Skeletal muscle cell (primary cell): ENCODE data around the gene EVPL.

ENCODE experiments used
- DNase-seq: peaks from one replicate; pipeline ENCODE4 v3.0.0-alpha.2; 2010; ENCODE audit warnings: low read depth
- H3K4me3 ChIP-seq: 2 replicates; pipeline ENCODE4 v1.5.1; 2011; ENCODE audit warnings: low read depth, mild to moderate bottlenecking, control low read depth, low read length, moderate library complexity

The EVPL gene

GRCh38 chr17:76003915-76004314 is 23.2 kb downstream of the EVPL start:
- DNase-seq = no peak
- H3K4me3 ChIP-seq = no peak overlapping the region

GRCh38 chr17:76002100-76002499 is 25.0 kb downstream of the EVPL start:
- no peak overlapping the region for H3K4me3 ChIP-seq
- DNase-seq = no peak

DNA sequence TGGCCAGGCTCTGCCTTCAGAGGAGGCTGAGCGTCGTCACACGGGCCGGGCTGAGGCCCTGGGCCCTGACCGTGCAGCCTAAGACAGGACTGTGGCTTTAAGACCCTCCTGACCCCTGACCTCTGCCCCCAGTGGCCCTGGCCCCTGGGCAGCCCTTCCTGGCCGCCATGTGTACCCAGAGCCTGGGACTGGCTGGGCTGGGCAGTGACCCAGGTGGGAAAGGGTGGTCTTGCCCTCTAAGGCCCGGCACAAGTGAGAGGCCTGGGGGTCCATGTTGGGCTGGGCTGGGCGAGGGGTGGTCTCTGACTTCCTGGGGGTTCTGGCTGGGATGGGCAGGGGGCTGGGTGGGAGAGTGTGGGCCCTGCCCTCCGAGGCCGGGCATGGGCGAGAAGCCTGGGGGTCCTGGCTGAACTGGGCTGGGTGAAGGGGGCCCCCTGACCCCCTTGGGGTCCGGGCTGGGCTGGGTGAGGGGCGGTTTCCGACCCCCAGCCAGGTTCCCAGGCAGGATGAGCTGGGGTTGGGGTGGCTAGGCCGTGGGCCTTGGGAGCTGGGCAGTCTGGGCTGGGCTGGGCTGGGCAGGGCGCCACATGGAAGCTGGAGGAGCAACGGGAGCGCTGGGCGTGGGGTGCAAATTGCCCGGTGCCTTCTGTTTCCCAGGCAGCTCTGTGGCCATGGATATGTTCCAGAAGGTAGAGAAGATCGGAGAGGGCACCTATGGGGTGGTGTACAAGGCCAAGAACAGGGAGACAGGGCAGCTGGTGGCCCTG is 26.2 kb downstream of the EVPL start, which contains the start of gene CDK3:
CDK3 (plus strand) TSS at position 101 of the 767 bp plus-strand sequence; CDS start at position 672, 571 bp downstream.
- no peak within 1 kb of the TSS for H3K4me3 ChIP-seq
- DNase-seq = no peak

- DNase-seq = no peak
- no peak overlapping the region for H3K4me3 ChIP-seq
Observed at GRCh38 chr17:76000016-76000754, 26.9 kb downstream of the EVPL start.

DNA sequence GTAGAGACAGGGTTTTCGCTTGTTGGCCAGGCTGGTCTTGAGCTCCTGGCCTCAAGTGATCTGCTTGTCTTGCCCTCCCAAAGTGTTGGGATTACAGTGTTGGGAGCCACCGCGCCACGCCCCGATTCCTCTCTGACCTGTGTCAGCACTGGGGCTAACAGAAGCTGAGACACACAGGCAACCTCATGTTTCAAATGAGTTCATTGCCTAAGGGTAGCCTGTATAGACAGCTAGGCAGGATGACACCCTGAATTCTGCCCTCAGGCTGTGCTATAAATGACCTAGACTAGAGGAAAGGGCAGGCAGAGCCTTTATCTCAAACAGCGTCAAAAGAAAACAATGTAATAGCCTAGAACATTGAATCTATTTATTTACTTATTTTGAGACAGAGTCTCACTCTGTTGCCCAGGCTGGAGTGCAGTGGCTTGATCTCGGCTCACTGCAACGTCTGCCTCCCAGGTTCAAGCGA is 28.7 kb downstream of the EVPL start:
- no peak for DNase-seq
- H3K4me3 ChIP-seq = no peak overlapping the region

DNA sequence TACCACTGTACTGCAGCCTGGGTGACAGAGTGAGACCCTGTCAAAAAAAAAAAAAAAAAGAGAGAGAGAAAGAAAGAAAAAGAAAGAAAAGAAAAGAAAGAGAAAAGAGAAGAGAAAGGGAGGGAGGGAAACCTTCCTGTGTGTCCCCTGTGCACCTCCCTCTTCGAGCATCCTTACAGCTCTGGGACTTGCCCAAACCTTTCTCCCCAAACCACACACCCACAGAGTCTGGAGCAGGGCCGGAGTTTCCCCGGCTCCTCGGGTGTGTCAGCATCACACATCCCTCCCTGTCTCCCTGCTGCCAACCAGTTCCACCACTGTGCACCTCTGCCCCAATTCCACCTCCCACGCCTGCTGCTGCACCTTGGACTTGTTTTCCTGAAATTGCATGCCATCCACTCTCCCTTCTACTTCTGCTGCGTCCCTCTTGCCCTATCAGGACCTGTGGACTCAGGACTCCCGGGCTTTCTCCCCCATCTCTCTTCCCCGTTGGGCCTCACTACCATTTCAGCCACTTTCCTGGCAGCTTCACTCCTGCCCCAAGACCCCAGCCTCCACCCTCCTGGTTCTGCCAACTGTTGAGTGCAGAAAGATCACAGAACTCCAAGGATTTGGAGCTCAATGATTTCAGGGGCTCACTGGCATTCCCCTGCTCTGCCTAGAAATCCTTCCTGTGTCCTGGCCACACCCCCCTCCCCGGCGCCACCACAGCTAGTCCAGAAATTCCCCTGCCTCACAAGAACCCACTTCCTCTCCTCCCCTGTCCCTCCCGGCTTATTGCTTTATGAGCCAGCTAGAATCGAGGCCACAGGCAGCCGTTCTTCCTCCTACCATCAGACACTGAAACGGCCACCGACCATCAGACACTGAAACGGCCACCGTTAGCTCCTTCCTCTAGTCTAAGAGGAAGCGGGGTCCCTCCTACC is 30.2 kb downstream of the EVPL start:
- H3K4me3 ChIP-seq = no peak overlapping the region
- DNase-seq = no peak

DNA sequence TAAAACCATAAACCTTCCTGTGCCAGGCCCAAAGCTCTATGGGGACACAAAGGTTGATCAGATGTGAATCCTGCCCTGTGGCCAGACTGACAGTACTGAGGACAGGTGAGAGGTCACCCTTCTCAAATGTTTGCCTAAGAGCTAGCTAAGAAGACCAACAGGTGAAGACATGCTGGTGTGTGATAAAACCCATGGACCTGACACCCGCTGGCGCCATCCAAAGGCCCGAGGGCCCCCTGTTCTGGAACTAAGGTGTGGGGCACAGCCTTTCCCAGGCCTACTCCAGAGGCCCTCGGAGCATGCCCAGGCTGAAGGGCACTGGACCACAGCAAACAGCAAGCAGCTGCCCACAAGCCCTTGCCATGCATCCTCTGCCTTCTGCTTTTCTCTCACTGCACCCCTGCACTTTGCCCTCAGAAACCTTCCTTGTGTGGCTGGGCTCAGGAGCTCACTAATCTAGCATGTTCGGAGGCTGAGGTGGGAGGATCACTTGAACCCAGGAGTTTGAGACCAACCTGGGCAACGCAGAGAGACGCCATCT is 31.7 kb downstream of the EVPL start:
- DNase-seq = no peak
- no peak overlapping the region for H3K4me3 ChIP-seq

DNA sequence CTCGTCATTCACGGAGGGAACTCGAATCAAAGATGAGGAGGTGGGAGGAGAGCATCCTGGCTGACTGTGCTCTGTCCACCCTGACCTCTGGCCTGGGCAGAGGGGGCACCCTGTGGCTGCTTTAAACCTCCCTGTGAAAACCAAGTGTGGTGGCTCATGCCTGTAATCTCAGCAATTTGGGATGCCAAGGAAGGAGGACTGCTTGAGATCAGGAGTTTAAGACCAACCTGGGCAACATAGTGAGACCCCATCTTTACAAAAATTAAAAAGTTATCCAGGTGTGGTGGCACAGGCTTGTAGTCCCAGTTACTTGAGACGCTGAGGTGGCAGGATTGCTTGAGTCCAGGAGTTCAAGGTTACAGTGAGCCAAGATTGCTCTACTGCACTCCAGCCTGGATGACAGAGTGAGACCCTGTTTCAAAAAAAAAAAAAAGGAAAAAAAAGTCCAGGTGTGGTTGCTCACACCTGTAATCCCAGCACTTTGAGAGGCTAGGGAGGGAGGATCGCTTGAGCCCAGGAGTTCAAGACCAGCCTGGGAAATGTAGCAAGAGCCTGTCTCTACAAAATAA is 32.2 kb downstream of the EVPL start:
- H3K4me3 ChIP-seq = no peak overlapping the region
- DNase-seq = no peak

GRCh38 chr17:75991396-75991795 is 35.7 kb downstream of the EVPL start:
- no peak for DNase-seq
- H3K4me3 ChIP-seq = no peak overlapping the region

DNA sequence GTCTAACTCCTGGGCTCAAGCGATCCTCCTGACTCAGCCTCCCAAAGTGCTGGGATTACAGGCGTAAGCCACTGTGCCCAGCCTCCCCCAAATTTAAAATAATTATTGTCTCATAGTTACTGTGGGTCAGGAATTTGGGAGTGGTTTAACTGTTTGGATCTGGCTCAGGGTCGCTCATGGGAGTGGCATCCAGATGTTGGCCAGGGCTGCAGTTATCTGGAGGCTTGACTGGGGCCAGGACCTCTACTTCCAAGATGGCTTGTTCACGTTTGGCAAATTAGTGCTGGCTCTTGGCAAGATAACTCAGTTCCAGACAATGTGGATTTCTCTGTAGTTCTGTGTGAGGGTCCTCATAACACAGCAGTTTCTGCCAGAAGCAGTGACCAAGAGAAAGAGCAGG is 40.1 kb downstream of the EVPL start:
- no peak for DNase-seq
- no peak overlapping the region for H3K4me3 ChIP-seq

DNA sequence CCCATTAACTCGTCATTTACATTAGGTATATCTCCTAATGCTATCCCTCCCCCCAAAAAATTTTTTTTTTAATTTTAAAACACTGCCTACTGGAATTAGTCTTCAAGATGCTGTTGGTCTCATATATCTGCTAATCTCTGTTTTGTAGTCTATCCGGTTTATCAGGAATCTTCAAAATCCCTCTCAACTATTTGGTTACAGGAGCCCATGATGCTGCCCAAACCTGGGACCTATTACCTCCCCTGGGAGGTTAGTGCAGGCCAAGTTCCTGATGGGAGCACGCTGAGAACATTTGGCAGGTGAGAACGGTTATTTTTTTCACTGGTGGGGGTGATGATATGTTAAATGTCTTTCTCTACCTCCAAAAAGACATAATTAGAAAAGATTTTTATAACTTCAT is 41.1 kb downstream of the EVPL start:
- no peak overlapping the region for H3K4me3 ChIP-seq
- no peak for DNase-seq

- H3K4me3 ChIP-seq = no peak overlapping the region
- DNase-seq = no peak
Observed at GRCh38 chr17:75983501-75984181, 43.5 kb downstream of the EVPL start.

DNA sequence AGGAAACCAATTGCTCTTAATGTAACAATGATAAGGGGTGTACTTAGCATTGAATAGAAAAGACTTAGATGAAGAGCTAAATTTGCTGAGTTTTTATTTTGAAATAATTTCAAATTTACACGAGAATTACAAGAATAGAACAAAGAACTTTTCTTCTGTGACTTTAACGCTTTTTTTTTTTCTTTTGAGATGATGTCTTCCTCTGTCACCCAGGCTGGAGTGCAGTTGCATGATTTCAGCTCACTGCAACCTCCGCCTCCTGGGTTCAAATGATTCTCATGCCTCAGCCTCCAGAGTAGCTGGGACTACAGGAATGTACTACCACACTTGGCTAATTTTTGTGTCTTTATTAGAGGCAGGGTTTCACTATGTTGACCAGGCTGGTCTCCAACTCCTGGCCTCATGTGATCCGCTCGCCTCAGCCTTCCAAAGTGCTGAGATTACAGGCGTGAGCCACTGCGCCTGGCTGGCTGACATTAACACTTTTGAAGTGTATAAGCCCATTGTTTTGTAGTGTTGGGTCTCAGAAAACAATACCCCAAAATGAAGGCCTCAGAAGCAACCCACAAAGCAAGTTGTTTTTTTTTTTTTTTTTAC is 46.0 kb downstream of the EVPL start:
- no peak for DNase-seq
- no peak overlapping the region for H3K4me3 ChIP-seq

DNA sequence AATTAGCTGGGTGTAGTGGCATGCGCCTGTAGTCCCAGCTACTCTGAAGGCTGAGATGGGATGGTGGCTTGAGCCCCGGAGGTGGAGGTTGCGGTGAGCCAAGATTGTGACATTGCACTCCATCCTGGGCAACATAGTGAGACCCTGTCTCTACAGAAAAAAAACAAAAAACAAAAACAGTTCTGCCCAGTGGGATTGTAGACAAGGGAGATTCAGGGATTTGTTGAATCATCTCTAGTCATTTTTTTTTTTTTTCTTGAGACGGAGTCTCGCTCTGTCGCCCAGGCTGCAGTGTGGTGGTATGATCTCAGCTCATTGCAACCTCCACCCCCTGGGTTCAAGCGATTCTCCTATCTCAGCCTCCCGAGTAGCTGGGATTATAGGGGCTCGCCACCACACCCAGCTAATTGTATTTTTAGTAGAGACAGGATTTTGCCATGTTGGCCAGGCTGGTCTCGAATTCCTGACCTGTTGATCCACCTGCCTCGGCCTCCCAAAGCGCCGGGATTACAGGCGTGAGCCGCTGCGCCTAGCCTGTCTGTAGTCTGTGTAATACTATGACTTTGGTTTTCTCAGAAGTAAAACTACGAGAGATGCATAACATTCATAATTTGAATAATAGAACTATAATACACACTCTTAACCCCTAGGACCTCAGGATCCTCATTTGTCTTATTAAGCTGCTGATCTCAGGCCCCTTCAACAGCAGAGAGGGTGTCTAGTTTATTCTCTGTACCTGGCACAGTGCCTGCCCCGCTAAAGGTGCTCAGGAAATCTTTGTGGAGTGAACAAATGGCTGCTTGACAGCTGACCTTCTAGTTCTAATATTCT is 46.7 kb downstream of the EVPL start:
- H3K4me3 ChIP-seq = peak overlapping the region; percentile 86
- no peak for DNase-seq

DNA sequence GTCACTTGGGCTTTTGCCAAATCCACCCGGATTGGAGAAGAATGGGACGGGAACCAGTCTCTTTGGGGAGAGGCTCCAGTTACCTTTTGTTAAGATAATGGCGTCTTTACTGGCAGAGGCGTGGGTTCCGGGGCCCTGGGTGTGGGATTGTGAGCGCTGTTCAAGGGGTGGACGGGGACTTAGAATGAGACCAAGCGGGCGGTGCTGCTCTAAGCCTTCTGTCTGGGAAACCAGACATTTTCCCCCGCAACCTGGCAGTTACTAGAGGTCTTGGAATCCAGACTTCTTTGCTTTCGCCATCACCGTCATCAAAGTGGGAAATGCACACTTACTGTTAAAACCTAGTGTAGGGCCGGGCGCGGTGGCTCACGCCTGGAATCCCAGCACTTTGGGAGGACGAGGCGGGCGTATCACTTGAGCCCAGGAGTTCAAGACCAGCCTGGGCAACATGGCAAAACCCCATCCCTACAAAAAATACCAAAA is 47.4 kb downstream of the EVPL start:
- DNase-seq = peak; percentile 48
- peak overlapping the region; percentile 86 for H3K4me3 ChIP-seq

DNA sequence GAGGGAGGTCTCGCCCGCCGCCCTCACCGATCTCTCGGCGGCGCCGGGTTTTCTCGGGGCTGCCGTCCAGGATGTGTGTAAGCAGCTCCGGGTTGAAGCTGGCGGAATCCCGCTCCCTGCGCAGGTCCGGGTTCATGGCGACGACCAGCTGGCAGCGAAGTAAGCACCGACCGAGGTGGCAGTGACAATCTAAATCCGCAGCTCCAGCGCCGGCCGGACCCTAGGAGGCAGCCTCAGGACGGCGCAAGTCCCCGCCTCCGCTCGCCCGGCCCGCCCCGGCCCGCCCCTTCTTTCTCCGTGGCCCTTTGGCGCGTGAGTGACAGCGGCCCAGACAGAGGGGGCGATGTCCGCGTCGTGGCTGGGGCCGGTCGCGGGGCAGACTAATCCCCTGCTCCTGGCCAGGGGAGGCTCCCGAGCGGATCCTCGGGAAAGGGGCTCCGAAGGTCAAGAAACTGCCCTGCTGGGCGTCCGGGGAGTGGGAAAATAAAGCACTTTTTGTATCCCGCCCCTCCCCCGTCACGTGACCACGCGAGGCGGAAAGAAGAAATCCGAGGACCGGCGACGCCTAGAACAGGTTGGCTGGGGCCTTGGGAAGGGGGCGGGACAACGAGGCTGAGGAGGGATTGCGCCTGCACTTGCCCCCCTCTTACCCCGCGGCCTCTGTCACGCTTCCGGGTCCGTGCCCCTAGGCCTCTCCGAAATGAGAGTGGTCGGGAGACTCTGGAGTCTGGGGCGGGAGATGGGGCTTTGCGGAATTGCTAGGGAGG is 48.0 kb downstream of the EVPL start, which contains the start of the genes ACOX1 and TEN1:
ACOX1 (minus strand) TSS at position 229 of the 767 bp plus-strand sequence; CDS start at position 136, 93 bp downstream.
TEN1 (plus strand) TSS at position 303 of the 767 bp plus-strand sequence. CDS start 6,953 bp downstream, outside the sequence.
- DNase-seq = peak; percentile 87
- H3K4me3 ChIP-seq = peak within 1 kb of the TSS; percentile 86
